Measurements from ENCODE around the gene DAB2.
"Not testable (repeated sequence)": the region's sequence is repeated elsewhere in the genome, so short reads cannot be mapped to it uniquely, and the experiment has no call there.

The DAB2 gene

GRCh38 chr5:39376293-39376714, 48.5 kb downstream of the DAB2 start:
- peak; percentile 36 for DNase-seq

GRCh38 chr5:39373791-39374190, 51.0 kb downstream of the DAB2 start:
- no peak for DNase-seq

- DNase-seq, result no peak
Measured at GRCh38 chr5:39371367-39371635, 53.5 kb downstream of the DAB2 start.

DNA sequence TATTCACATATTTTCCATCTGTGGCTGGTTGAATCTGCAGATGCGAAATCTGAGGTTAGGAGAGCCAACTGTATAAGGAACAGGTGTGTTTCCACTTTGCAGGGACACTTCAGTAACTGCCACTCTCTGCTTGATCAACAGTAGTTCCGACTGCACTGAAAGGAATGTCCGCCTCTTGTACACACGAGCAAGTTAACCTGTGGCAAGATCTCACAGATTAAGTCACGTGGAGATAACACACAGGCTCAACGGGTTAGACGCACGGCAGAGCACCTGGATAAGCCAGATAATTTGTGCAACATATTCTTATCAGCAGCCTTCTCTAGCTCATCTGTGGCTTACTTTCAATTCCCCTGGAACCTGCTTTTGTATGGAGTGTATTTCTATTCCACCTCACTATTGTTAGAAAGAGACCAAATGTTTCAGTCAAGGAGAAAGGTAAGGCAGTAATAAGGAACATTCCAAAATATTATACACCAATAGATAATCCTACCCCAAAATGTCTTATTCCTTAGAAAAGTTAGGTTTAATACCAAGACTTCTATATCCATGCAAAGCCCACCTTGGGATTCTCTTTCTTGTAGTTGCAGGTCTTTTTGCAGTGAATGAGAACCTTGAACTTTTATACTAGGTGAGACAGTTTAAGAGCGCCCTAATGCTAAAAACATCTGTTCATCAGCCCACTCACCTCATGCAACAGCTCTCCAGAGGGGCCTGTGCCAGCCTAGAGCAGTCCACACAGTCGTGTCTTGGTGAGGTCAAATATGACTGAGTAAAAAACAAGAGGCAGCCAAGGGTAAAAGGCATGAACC, 54.0 kb downstream of the DAB2 start:
- no peak for DNase-seq

GRCh38 chr5:39369123-39369815, 55.5 kb downstream of the DAB2 start:
- DNase-seq, result no peak

GRCh38 chr5:39368116-39368515, 56.7 kb downstream of the DAB2 start:
- DNase-seq, result no peak

DNA sequence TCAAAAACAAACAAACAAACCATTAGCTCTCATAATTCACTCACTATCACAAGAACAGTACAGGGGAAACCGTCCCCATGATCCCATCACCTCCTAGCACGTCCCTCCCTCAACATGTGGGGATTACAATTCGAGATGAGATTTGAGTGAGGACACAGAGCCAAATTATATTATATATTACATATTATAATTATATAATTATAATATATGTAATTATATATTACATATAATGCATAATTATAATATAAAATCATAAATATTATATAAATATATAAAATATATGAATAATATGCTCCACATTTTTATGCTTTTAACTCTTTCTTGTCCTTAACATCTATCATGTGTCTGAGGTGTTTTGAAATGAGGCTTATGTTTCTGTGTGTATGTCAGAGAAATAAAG, 57.1 kb downstream of the DAB2 start:
- no peak for DNase-seq

DNA sequence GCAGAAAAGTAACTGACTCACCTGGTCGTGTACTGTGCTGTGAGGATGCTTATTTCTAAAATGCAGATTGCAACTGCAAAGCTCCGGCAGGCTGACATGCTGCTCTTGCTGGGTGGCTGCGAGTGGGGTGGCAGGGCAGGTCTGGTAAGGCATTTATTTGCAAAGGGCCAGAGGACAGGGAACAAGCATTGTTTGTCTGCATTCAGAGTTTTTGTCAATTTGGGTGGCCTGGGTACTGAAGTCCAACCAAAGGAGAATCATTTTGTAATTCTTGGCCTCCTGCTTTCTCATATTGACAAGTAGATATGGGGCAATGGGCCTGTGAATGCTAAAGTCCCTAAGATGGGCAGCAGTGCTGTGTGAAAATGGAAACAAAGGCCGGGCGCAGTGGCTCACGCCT, 60.4 kb downstream of the DAB2 start, which contains the start of gene C9:
Gene C9, minus strand, starts transcription at position 129 of the 400 bp plus-strand sequence. Its CDS starts 31 bp downstream, at position 98.
- DNase-seq, result no peak

GRCh38 chr5:39363217-39363616, 61.6 kb downstream of the DAB2 start:
- DNase-seq, result no peak

DNA sequence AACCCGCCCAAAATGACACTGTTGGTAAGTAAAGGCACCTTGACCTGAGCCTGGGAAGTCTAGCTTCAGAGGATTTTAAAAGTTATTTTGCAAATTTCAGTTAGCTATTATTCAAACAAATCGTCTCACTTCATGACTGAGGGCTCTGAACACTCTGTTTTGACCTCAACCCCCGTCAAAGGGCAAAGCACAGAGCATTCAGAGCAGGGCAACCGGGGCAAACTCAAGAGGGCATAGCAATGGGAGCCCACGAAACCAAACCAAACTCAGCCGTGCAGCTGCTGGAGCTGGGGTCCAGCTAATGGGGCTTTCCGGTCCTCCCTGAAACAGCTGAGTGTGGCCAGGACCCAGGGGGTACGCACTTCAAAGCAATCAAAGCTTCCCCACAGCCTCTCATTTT, 62.1 kb downstream of the DAB2 start:
- no peak for DNase-seq

GRCh38 chr5:39361306-39361705, 63.5 kb downstream of the DAB2 start:
- no peak for DNase-seq

DNA sequence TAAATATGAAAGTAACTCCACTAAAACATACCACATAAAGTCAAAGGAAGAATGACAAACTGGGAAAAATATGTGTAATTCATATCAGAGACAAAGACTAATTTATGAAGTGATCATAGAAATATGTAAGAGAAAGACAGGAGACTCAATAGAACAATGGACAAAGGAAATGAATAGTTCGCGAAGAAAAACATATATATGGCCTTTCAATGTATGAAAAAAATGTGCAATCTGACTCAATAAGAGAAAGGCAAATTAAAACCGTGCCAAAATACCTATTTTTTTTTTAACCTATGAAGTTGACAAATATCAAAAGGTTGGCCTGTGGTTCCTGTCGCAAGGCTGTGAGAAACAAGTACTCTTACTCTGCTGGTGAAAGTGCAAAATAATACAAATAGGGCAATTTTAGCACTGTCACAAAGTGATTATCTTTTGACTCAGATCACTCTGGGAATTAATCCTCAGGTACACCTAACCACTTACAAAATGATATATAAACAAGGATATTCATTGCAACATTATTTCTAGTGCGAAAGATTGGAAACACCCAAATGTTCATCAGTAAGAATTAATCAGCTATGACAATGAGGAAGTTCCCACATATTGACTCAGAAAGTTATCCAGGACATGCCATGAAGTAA, 64.2 kb downstream of the DAB2 start:
- no peak for DNase-seq

DNA sequence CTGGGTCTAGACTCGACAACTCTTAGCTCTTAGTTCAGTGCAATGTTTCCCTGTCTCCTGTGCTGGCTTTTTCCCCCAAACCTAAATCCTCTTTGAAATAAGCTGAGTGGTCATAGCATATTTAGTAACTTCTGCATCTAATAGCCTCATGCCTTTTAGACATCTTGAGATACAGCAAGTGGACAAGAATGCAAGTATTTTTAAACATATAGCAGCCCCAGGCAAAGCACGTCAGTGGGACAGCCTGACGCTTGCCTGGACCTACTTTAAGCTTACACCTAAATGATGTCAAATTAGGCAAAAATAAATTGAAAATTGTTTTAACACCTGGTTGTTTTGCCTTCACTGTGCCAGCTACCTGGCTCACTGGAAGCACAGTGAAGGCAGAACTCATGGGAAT, 68.5 kb downstream of the DAB2 start:
- DNase-seq, result no peak

DNA sequence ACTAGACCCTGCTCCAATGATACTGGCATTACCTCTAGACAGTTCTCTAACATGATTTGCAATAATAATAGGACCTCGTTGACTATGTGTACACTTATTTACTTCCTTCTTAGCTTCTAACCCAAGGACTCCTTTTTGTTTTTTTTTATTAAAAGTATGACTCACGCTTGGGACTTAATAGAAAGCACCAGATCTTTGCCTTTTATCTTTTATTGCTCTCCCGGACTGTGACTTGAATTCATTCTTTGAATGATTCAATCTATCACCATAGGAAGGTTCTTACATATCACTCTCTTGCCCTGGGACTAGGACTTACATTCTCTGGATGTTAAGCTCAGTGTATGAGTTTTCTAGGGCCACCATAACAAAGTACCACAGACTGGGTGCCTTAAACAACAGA, 69.5 kb downstream of the DAB2 start:
- DNase-seq, result no peak

DNA sequence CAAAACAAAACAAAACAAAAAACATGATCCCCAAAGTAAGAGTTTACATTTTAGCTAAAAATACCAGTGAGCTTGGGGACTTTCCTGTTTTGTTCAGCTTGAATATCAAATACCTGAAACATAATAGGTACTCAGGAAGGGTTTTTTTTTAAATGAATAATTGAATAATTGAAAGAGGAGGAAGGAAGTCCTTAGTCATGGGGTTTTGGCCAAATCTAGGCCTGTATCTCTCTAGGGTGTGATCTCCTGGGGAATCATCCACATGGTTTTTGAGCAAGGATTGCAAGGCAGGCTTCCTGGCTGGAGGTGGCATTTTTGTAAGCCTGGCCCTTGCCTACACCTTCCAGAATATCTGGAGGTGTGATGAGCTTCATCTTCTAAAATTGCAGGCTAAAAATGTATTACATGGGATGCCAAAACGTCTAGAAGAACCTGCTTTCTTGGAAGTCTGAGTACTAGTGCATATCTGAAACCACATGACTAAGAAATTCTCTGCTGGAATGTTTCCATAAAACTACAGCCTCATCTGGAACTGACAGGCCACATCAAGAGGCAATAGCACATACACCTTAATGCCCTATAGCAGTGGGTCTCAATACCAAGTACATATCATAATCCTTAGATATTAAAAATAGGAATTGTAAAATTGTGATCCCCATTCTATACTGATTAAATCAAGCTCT, 70.9 kb downstream of the DAB2 start:
- no peak for DNase-seq

DNA sequence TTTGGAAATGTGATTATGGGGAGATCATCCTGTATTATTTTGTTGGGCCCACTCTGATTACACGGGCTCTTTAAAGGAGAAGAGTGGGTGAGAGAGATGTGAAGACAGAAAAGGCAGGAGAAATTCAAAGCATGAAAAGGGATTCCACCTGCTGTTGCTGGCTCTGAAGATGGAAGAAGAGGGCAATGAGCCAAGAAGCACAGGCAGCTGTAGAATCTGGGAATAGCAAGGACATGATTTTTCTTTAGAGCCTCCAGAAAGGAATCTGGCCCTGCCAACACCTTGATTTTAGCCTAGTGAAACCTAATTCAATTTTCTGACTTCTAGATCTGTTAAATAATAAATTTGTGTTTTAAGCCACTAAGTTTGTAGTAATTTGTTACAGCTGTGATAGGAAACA, 71.8 kb downstream of the DAB2 start:
- DNase-seq, result no peak

GRCh38 chr5:39352170-39352569, 72.6 kb downstream of the DAB2 start:
- no peak for DNase-seq

DNA sequence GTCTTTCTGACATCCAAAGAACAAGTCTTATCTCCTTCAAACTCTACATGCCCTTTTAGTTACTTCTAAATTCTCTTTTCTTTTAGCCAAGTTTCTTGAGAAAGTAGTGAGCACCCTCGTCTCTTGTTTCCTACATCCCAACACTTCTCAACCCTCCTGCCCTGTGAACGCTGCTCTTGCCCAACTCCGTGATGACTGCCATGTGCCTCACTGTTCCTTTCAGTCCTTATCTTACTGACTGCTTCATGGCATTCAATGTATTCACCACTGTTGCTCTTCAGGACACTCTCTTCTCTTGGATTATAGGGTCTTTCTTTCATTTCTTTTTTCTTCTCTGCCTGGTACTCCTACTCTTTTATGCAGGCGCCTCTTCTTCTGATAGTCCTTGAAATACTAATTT, 75.3 kb downstream of the DAB2 start:
- no peak for DNase-seq

- DNase-seq, result no peak
Measured at GRCh38 chr5:39342460-39342859, 82.3 kb downstream of the DAB2 start.

DNA sequence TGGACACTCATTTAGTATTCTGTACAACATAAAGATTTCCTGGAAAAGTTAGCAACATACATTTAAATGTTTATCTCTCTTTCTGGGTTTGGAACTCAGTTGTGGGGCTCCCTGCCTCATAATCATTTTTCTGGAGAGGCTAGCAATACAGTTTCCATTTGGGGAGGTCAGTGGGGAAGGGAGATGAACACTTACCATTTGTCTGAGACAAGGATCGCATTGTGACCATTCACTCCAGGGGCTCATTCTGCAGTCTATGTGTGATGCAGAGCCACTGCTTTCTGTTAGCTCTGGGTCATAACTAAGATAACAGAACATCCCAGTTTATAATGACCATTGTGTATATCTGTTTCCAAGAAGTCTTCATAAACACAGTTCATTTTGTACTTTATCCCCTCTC, 82.9 kb downstream of the DAB2 start:
- no peak for DNase-seq

DNA sequence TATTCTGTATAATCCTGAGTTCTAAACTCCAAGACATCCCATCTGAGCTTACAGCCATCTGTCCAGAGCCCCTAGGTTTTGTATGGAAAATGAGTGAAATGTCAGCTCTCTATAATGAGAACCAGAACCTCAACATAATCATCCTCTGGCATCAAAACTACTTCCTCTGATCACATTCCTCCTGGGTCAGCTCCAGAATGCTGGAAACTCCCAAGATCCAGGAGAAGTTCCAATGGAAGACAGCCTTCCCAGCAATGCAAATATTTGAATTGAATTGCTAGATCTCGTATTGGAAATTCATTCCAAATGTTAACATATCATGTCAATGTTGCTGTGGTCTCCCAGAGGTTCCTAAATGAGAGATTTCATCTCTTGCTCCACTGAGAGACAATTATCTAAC, 84.3 kb downstream of the DAB2 start:
- DNase-seq, result no peak

- no peak for DNase-seq
Measured at GRCh38 chr5:39337252-39337915, 87.4 kb downstream of the DAB2 start.

GRCh38 chr5:39334296-39334695, 90.5 kb downstream of the DAB2 start:
- DNase-seq, result not testable (repeated sequence)
